NCI-H187 treated with DMSO at 0.1 percent for 48 hours (cell line): ENCODE results near the gene SGMS1.

ENCODE experiments used
- DNase-seq: peaks from one replicate; lab custom pipeline; 2025; lab: John Stamatoyannopoulos, UW

Gene SGMS1

DNA sequence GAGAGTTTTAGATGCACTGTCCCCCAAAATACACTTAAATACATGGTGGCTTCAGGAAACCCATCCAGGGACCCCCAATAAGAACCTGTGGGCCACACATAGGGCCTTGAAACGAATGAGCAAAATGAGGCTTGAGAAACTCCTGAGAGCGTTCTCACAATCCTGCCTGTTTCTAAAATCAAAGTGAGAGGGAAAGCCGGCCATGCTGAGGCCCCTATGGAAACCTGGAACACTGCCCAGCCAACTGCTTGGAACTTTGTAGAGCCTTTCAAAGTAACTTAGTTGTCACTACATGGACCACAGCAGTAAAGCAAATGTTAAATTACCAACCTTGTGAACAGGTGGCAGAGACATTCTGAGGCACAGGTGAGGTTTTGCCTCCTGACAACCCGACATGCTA is 13.4 kb downstream of the SGMS1 start:
- no peak for DNase-seq

DNA sequence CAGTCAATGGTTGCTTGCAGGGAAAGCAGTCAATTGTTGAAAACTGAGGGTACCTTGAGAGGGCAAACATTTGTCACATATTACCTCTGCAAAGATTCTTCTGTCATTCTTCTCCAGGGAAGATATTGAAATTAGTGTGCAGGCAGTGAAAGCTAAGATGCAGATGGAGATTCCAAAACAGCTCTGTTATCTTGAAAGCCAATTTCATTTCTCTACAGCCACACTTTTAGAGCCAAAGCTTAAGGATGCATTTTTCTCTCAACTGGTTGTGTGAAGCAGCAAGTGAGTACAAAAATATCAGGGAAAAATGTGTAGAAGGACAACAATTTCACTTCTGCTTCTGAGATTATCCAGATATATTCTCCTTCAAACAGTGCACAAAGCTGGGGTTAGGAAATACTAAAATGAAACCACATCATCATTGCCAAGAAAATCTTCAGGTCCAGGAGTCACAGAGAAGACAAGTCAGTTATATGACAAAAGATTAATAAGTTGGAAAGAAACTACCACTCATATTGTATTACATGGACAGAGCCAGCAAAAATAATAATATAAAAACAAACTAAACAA is 16.3 kb downstream of the SGMS1 start:
- DNase-seq = no peak

DNA sequence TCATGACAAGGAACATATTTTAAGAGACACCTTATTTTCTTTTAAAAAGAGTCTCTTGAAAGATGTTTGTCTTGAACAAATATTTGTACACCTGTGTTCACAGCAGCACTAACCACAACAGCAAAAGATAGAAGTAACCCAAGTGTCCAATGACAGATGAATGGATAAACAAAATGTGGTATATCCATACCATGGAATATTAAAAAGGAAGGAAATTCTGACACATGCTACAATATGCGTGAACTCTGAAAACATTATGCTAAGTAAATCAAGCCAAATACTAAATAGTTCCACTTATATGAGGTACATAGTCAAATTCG is 17.8 kb downstream of the SGMS1 start:
- DNase-seq = no peak

DNA sequence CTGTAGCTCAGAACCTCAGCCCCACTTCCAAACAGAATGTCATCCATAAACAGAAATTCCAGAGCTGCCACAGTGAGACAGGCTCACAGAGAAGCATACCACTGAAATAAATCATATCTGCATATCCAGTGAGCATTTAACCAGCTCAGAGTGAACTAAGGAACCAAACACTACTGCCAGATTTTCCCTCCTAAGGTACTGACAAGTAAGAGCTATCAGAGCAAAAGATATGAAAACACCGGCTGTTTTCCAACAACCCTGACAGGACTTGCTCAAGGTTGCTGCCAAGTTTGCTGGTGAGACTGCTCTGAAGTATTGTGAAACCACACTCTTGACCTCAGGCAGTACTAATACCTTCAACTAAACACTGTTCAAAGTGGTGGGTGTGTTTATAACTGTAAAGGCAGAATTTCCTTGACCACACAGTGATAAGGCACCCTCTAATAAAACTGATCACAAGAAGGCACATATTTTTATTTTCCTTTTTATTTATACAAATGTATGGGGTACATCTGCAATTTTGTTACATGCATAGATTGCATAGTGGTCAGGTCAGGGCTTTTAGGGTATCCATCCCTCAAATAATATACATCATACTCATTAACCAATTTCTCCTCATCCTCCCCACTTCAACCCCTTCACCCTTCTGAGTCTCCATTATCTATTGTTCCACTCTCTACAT is 18.3 kb downstream of the SGMS1 start:
- DNase-seq = no peak

DNA sequence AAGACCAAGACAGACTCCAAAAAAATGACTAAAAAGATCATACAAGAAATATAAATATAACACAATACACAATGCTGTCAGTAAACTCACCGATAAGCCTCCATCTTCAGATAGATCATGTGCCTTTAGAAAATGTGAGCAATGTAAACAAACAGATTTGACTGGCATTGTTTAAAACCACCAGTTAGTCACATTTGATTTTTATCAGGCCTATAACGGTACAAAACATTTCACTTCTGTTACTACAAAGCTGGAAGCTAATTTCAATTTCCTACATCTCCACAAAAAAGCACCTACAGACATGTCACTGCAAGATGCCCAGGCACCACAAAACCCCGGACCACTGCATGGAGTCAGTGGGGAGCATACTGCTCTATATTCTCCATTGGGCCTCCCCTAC is 18.9 kb downstream of the SGMS1 start:
- no peak for DNase-seq

DNA sequence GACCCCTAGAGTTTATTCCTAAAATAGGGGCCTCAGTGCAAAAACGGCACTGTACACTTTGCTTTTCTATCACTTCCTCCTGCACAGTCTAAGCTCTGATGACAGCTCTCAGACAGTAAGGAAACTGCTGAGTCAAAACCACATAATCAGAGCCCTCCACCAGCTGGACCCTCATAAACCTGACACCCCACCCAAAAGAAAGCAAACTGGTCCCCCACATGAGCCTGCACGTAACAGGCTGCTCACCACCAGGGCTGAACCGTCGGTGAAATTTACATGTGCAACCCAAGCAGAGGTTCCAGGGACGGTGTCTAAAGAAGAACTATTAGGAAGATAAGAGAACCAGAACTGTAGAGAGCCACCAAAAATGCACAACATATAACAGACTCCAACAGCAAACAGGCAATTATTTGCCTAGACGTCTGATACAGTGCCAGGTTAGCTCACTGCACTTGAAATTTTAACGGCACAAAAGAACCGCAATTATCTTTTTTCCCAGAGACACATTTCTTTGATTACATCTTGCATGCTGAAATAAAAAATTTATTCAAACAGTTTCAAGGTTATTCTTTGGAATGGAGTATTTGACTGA is 19.6 kb downstream of the SGMS1 start:
- no peak for DNase-seq

DNA sequence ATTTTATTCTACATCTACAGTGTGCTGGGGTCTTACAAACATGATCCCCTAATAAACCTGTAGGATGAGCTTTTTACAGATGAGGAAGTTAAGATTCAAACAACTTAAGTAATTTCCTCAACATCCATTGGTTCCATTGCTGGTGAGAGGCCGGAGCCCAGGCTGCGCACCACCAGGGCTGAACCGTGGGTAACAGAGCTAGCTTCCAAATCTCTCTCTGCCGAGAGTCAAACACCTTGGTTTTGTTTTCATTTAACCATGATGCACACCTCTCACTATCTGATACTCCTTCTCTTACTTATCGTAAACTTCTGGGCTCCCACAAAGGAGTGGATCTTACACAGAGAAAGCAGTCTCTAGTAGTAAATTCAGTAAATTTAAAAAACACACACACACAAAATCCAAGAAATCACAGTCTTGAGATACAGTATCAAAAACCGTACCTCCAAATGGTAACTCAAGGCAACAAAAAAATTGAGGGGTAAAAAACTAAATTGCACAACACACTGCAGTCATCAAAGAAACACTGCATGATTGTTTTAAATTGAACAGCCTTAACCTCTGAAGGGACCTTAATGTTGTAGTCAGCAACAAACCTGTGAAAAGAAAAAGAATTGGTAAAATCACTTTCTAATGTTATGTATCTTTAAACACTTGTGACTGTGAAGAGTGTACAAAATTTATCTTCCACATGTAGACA is 20.5 kb downstream of the SGMS1 start:
- no peak for DNase-seq

DNA sequence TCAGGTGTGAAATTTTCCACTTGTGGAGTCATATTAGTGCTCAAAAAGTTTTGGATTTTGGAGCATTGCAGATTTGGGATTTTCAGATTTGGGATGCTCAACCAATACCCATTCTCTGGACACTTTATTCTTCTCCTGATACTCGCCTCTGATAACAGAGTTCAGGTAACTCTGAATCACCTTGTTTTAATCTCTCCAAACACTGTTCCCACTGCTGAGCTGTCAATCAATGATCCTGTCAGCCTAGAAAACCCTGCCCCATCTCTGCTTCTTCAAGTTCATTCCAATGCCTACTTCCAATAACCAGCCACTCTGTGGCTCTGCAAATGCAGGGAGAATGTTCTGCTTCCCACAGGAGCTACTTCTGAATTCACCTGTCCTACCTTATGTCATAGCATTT is 21.8 kb downstream of the SGMS1 start:
- DNase-seq = no peak

DNA sequence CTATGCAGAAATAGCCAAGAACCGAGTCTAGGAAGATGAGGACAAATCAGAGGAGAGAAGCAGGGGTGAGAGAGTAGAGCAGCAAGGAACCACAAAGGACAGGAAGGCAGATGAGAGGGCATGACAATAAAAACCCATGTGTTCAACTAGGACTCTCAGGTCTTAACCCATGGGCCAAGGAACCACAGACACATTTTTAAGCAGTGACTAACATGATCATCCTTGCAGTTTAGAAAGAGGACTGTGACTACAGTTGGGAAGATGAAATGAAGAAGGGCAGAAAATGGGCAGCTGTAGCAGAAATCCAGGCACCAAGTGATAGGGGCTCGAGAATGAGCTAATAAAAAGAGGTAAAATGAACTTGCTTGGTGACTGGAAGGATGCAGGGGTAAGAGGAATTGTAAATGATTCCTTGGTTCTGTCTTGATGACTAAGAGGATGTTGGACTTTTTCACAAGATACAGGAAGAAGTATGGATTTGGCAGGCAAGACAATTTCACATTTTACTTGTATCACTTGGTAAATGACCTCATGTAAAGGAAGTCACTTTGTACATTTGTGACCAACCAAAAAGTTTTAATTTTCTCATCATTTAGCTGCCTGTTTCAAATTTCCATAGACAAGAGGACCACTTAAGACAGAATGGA is 22.8 kb downstream of the SGMS1 start:
- DNase-seq = no peak

DNA sequence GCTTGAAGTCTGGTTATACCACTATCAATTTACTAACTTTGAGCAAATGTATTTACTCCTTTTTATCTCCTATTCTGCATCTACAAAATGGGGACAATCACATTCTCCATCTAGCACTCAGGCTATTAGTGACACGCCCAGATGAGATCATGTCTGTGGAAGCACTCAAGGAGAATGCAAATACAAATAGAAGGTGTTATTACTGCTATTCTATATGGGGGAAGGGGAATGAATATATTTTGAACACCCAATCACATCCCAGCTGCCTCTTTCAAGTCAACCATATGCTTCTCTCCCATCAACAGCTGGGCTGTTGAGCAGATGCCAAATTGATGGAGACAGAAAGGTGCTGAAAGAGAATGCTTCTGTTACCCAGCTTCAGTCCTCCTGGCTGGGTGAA is 23.5 kb downstream of the SGMS1 start:
- no peak for DNase-seq

DNA sequence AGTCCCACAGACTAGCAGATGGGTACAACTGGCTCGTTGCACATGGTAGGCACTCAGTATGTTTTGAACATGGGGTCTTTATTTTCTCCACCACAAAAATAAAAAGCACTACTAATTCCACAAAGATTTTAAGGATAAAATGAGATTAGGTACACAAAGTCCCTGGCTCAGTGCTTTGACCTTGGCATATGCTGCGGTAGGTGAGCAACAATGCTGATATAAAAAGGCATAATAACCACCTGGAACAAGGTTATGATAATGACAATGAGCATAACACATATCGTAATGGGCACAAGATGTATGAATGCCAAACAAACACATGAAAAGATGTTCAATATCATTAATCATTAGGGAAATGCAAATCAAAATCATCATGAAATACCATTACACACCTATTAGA is 26.9 kb downstream of the SGMS1 start:
- DNase-seq = no peak

DNA sequence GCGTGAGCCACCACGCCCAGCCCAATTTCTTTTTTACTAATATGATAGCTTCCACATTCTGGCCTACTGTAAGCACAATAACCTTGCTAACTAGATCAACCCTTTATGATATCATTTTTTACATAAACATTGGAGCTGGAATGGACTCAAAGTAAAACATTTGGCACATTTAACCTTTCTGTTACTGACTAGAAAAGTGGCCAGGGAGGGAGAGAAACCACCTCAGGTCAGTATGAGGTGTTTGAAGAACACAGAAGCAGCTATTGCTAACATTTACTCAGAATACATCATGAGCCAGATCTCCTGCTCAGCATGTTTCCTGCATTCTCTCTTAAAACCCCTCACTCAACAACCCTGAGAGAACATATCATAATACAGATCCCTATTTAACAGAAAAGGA is 27.3 kb downstream of the SGMS1 start:
- no peak for DNase-seq

DNA sequence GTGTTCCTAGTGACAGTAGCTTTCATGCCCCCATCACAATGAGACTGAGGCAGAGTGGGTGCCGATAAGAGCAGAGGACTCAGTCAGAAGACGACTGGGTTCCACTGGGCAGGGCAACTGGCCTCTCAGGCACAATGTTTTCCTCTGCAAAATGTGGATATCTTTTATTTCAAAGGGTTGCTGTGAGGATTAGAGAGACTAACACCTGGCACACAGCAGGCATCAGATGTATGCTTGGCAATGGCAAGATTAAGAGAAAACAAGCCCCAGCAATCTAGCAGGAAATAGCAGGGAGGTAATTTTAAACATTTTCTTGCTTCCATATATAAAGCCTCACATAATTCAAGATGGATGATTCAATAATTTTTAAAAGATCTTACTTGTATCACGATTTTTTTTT is 28.0 kb downstream of the SGMS1 start:
- DNase-seq = no peak

DNA sequence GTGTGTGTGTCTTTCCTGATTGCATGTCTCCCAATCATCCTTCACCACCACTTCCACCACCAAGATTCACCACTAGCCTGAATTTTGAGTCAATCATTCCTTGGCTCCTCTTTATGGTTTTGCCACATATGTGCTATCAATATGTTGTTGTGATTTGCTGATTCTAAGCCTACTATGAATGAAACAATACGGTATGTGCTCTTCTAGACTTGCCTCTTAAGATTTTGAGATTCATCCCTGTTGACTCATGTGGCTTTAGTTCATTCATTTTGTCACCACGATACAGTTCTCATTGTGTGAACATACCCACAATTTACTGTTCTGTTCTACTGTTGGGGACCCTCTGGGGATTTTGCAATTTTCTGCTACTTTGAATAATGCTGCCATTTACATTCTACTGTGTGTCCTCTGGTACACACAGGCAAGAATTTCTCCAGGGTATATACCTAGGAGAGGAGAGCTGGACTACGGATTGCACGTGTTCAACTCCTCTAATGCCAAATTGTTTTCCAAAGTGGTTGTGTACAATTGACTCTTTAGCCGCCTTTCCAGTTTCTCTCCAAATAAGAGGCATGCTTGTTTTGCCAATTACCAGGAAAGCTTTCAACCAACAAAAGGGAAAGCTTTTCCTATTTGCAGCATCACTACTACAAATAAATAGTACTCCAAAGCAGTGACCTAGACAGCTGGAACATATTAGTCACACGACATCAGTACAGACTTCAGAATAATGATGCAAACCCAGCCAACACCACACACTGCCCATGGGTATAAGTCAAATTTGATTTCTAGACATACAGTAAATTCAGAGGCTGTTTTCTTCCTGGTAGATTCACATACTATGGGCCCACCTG is 30.0 kb downstream of the SGMS1 start:
- no peak for DNase-seq

DNA sequence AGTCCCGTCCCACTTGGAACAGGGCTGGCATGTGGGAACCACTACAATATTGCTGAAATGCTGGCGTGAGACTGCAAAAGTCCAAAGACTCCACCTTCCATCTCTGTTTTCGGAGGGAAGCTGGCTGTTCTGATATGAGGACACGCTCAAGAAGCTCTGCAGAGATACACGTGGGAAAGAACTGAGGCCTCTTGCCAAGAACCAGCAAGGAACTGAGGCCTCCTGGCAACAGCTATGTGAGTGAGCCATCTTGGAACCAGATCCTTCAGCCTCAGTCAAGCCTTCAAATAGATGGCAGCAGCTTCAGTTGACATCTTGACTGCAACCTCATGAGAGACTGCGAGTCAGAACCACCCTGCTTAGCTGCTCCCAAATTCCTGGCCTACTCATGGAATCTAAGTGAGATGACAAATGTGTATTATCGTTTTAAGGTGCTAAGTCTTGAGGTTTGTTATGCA is 30.8 kb downstream of the SGMS1 start:
- no peak for DNase-seq

DNA sequence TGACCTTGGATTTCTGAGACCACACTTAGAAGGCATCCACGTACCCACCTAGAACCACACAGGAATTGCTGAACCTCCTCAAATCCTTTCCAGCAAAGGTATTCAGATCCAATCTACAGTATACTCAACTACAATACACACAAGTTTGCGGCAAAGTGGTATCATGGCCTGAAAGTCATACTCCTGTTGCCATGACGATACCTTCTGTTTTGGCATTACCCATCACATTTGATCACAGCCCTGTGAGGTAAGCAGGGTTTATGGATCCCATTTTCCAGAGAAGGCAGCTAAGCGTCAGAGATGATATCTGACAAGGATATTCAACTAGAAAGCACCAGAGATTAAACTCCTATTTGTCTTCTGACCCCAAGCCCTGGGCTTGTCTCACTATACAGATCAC is 32.8 kb downstream of the SGMS1 start:
- no peak for DNase-seq

DNA sequence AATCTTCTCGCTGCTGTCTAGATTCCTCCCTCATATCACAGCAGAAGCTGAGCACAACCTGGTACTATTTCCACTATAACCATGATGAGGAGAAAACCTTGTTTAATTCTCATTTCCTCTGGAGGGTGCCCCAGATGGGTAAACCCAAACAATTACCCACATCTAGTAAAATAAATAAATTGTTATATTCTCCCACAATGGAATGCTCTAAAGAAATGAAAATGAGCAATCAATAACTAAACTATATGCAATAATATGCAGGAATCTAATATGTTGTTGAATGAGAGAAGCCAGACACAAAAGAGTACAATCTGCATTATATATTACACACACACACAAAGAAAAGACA is 37.0 kb downstream of the SGMS1 start:
- DNase-seq = no peak

DNA sequence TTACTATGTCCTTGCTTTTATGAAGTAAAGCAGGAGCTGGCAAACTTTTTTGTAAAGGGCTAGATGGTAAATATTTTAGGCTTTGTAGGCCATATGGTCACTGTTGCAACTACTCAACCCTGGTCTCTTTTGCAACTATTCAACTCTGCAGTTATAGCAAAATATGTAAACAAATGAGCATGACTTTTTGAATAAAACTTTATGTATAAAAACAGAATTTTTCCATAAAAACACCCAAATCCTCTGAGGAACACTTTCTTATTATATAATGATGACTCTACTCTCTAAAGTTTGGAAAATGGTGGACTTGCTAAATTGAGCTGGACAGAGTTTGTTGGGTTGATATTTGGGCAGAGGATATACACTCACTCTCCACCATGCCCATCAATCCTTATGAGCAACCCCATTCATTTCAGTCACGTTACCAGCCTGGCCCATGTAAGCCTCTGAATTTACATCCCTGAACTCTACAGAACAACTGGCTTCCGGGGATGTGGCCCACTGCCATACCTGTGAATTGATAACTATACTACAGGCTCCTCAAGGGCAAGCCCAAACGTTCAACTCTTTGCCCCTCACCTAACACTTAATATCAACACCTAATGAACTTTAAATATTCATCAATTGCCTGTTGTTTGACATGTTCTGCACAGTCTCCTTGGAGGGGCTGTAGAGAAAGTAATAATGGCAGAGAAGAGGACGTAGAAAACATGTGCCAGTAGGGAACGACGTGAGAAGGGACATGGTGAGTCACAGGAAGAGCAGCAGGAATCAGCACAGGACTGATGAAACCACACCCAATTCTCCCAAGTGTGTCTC is 37.6 kb downstream of the SGMS1 start:
- DNase-seq = no peak

DNA sequence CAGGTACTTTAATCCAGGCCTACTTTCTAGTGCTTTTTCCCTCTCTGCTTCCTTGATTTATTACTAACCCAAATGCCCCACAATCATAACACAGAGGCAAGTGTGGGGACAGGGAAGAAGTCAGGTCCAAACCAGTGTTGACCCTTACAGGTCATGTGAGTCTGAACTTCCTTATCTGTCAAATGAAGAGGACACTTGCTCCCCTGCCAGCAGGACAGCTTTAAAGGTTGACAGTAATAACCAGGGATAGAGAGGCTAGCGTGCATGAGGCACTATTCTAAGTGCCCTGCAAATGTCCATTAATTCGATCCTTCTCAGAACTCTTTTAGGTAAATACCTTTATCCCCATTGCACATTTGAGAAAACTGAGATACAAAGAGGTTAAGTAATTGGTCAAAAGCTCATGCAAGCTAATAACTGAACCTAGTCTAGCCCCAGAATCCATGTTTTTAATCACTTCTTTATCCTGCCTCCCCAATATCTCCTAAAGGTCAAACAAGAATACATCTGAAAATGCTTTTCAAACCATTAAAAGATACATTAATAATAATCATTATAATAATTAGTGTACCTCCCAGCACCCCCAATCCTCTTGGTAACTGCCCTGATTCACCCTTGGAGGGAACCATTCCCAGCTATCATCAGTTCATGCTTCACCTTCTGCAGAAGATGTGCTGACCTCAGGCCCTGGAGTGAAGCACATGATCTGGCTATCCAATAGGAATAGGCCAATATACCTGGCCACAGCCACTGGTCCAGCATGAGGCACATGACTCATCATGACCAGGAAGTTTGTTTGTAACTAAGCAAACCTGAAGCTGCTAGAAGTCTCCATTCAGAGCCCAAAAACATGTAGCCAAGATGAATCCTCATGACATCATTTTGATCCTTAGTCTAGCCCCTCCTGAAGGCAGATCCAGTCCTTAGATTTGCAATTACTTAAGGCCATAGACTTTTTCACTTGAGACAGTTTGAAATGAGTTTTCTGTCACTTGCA is 40.7 kb downstream of the SGMS1 start:
- DNase-seq = no peak

DNA sequence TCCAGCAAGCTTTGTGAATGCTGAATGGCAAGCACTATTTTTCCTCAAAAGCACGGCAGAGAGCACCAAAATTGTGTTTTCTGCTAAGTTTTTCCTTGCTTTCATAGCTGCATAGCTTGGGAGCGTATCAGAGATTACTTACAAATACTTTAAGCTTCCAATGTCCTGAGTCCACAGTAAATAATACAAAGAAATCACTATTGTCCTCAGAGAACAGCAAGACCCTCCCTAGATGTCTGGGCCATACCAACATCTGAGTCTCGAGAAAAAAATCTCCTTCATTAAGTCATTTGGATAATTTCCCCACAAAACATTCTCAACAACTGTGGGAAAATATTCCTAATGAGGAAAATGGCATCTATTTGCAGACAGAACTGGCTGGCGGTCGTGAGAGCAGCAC is 41.7 kb downstream of the SGMS1 start:
- no peak for DNase-seq
